Stomach (tissue), 4 donors: Measurements from ENCODE around the gene ITFG2.

Experiments used
- CTCF ChIP-seq, 7 experiments: fragments of 450-650 bp in 4 of 7; fragments of 200-600 bp in 3 of 7; sonication (generic) in 3 of 7; IDR thresholded peaks; one replicate each; pipeline ENCODE4 v1.5.1; 2016 to 2019; ENCODE audit warnings: antibody characterized with exemption in 7 of 7, control low read depth in 2 of 7, mild to moderate bottlenecking in 1 of 7
- EP300 ChIP-seq: sonication (generic); formaldehyde crosslinking; IDR thresholded peaks from one replicate; pipeline ENCODE4 v1.6.1; 2017; ENCODE audit warnings: antibody characterized with exemption
- POLR2A ChIP-seq, 4 donors: fragments of 450-650 bp; IDR thresholded peaks; one replicate each; pipeline ENCODE4 v1.6.1; 2016; ENCODE audit warnings: antibody characterized with exemption in 4 of 4, control low read depth in 2 of 4, mild to moderate bottlenecking in 1 of 4, moderate library complexity in 1 of 4
- POLR2AphosphoS5 ChIP-seq, 3 donors: sonication (generic); formaldehyde crosslinking; IDR thresholded peaks; one replicate each; pipeline ENCODE4 v1.6.1; 2016; ENCODE audit warnings: antibody characterized with exemption in 3 of 3

GRCh38 chr12:2813214-2814185, 1.0 kb downstream of the ITFG2 start:
- peak in 5 of 7 experiments; percentile 36 to 54 (median 45) for TF ChIP-seq CTCF (IDR thresholded peaks at IDR 0.05)
- TF ChIP-seq POLR2AphosphoS5 (IDR thresholded peaks at IDR 0.05) = no peak
- no peak for TF ChIP-seq POLR2A (IDR thresholded peaks at IDR 0.05)
- no peak for TF ChIP-seq EP300
